H1 (cell line): ENCODE measurements around the gene CD248. TPM values are rescaled to one million over a fixed set of nuclear protein-coding genes. Genes with fewer than 3 reads are reported as not detected.

ENCODE experiments used
- CTCF ChIA-PET: fragments of 300-600 bp; sonication (Branson Sonifier 250); formaldehyde crosslinking; loops from one replicate; lab custom pipeline; 2021; ENCODE audit not compliant: partially characterized antibody; lab: Charles Lee
- POLR2A ChIA-PET: fragments of 300-600 bp; sonication (Branson Sonifier 250); formaldehyde crosslinking; loops from one replicate; lab custom pipeline; 2021; ENCODE audit warnings: inconsistent platforms; ENCODE audit not compliant: partially characterized antibody; lab: Charles Lee
- DNase-seq, 2 experiments: peaks; one replicate each; pipeline versions ENCODE4 v3.0.0 to v3.0.0-alpha.2; 2010 to 2022; ENCODE audit warnings: low spot score in 2 of 2, low read depth in 1 of 2, mixed read lengths in 1 of 2
- FAIRE-seq: peaks from 2 replicates; lab custom pipeline; 2011; peaks lifted over from hg19 to GRCh38; lab: Jason Lieb, UNC
- H2AFZ ChIP-seq: 2 replicates; pipeline ENCODE4 v1.8.1; 2012; ENCODE audit warnings: low read length, inconsistent platforms
- H2AK5ac ChIP-seq: 2 replicates; pipeline ENCODE4 v1.6.1; 2013; ENCODE audit warnings: low read depth, low read length
- H2BK120ac ChIP-seq: replicated peaks from 2 replicates; pipeline ENCODE3; 2013; ENCODE audit warnings: low read depth, low read length, inconsistent platforms
- H2BK12ac ChIP-seq: 2 replicates; pipeline ENCODE4 v1.6.1; 2013; ENCODE audit warnings: low read depth, low read length
- H2BK15ac ChIP-seq: 2 replicates; pipeline ENCODE4 v1.6.1; 2013; ENCODE audit warnings: low read length
- H2BK20ac ChIP-seq: 2 replicates; pipeline ENCODE4 v1.6.1; 2013; ENCODE audit warnings: low read length
- H2BK5ac ChIP-seq: 2 replicates; pipeline ENCODE4 v1.6.1; 2013; ENCODE audit warnings: low read depth, low read length
- H3K14ac ChIP-seq: 2 replicates; pipeline ENCODE4 v1.6.1; 2013; ENCODE audit warnings: inconsistent platforms; ENCODE audit not compliant: insufficient read length
- H3K18ac ChIP-seq: 2 replicates; pipeline ENCODE4 v1.6.1; 2013; ENCODE audit warnings: low read length; ENCODE audit errors: extremely low read depth
- H3K23ac ChIP-seq: 2 replicates; pipeline ENCODE4 v1.6.1; 2013; ENCODE audit warnings: inconsistent platforms; ENCODE audit not compliant: insufficient read length
- H3K23me2 ChIP-seq: 2 replicates; pipeline ENCODE4 v1.6.1; 2013; ENCODE audit warnings: low read depth, low read length
- H3K27ac ChIP-seq: 2 replicates; pipeline ENCODE4 v1.6.1; 2011; ENCODE audit warnings: low read depth, low read length, inconsistent platforms
- H3K27me3 ChIP-seq, 4 experiments: replicated peaks in 1 of 4; 1 replicate in 1 of 4; 2 replicates in 3 of 4; pipeline versions ENCODE4 v1.6.1 to v1.8.1; 2011 to 2013; ENCODE audit warnings: low read length in 3 of 4, mild to moderate bottlenecking in 3 of 4, inconsistent platforms in 2 of 4, mixed read lengths in 2 of 4, moderate library complexity in 1 of 4; ENCODE audit not compliant: control insufficient read depth in 3 of 4, insufficient read depth in 3 of 4; ENCODE audit errors: extremely low read depth in 1 of 4
- H3K36me3 ChIP-seq, 4 experiments: 2 replicates each; pipeline versions ENCODE4 v1.6.1 to v1.8.1; 2011 to 2013; ENCODE audit warnings: mild to moderate bottlenecking in 4 of 4, low read length in 3 of 4, moderate library complexity in 2 of 4, control low read depth in 1 of 4, inconsistent platforms in 1 of 4; ENCODE audit not compliant: insufficient read depth in 4 of 4, control insufficient read depth in 2 of 4
- H3K4ac ChIP-seq: replicated peaks from 2 replicates; pipeline ENCODE3; 2013; ENCODE audit warnings: low read length, low read depth, mixed read lengths, inconsistent platforms; ENCODE audit not compliant: insufficient read length
- H3K4me1 ChIP-seq, 4 experiments: replicated peaks in 1 of 4; 1 replicate in 1 of 4; 2 replicates in 3 of 4; pipeline versions ENCODE4 v1.6.1 to v1.8.1; 2011 to 2013; ENCODE audit warnings: low read length in 3 of 4, inconsistent platforms in 2 of 4, mixed read lengths in 1 of 4; ENCODE audit not compliant: insufficient read depth in 4 of 4, control insufficient read depth in 3 of 4
- H3K4me2 ChIP-seq, 2 experiments: 2 replicates each; pipeline versions ENCODE4 v1.6.1 to v1.8.1; 2011 to 2013; ENCODE audit warnings: low read depth in 2 of 2, low read length in 2 of 2, control low read depth in 1 of 2, inconsistent platforms in 1 of 2, mild to moderate bottlenecking in 1 of 2; ENCODE audit not compliant: insufficient read depth in 1 of 2
- H3K4me3 ChIP-seq, 4 experiments: fragments of 200-600, 300-600 bp in 1 of 4; sonication (generic), shearing (Covaris generic), sonication (Bioruptor Twin) in 1 of 4; 2 replicates each; pipeline versions ENCODE4 v1.5.1 to v1.8.1; 2011 to 2016; ENCODE audit warnings: low read length in 4 of 4, low read depth in 3 of 4, control low read depth in 2 of 4, inconsistent platforms in 2 of 4, mild to moderate bottlenecking in 2 of 4, mixed read lengths in 1 of 4, moderate library complexity in 1 of 4; ENCODE audit not compliant: insufficient read depth in 2 of 4; ENCODE audit errors: extremely low read depth in 1 of 4
- H3K56ac ChIP-seq: replicated peaks from 2 replicates; pipeline ENCODE3; 2013; ENCODE audit warnings: low read depth, mild to moderate bottlenecking, mixed read lengths, low read length, inconsistent platforms; ENCODE audit not compliant: insufficient read length
- H3K79me1 ChIP-seq: 2 replicates; pipeline ENCODE4 v1.6.1; 2013; ENCODE audit warnings: low read depth, low read length, control low read depth
- H3K79me2 ChIP-seq, 2 experiments: 2 replicates each; pipeline versions ENCODE4 v1.6.1 to v1.8.1; 2012 to 2013; ENCODE audit warnings: low read length in 2 of 2, mild to moderate bottlenecking in 2 of 2, inconsistent platforms in 1 of 2; ENCODE audit not compliant: insufficient read depth in 2 of 2, control insufficient read depth in 1 of 2
- H3K9ac ChIP-seq, 4 experiments: replicated peaks in 1 of 4; 1 replicate in 1 of 4; 2 replicates in 3 of 4; pipeline versions ENCODE4 v1.6.1 to v1.8.1; 2011 to 2013; ENCODE audit warnings: low read depth in 3 of 4, low read length in 3 of 4, control low read depth in 2 of 4, mild to moderate bottlenecking in 2 of 4, moderate library complexity in 2 of 4, inconsistent platforms in 1 of 4; ENCODE audit errors: extremely low read depth in 1 of 4
- H3K9me3 ChIP-seq, 2 experiments: 2 replicates each; pipeline versions ENCODE4 v1.6.1 to v1.8.1; 2012 to 2013; ENCODE audit warnings: mild to moderate bottlenecking in 2 of 2, moderate library complexity in 2 of 2, control low read depth in 1 of 2, inconsistent platforms in 1 of 2, low read depth in 1 of 2, low read length in 1 of 2, mixed read lengths in 1 of 2; ENCODE audit not compliant: insufficient read depth in 2 of 2
- H4K20me1 ChIP-seq, 2 experiments: replicated peaks in 1 of 2; 2 replicates each; pipeline versions ENCODE3 to v1.8.1; 2011 to 2013; ENCODE audit warnings: inconsistent platforms in 2 of 2, low read length in 2 of 2, mild to moderate bottlenecking in 1 of 2; ENCODE audit not compliant: insufficient read depth in 2 of 2, control insufficient read depth in 1 of 2
- H4K5ac ChIP-seq: 2 replicates; pipeline ENCODE4 v1.6.1; 2013; ENCODE audit warnings: low read length, low read depth, mixed read lengths, inconsistent platforms; ENCODE audit not compliant: insufficient read length
- H4K8ac ChIP-seq: 2 replicates; pipeline ENCODE4 v1.8.0; 2013; ENCODE audit warnings: mild to moderate bottlenecking, moderate library complexity, low read length, inconsistent platforms; ENCODE audit not compliant: insufficient read depth; ENCODE audit errors: extremely low read depth
- H4K91ac ChIP-seq: replicated peaks from 2 replicates; pipeline ENCODE3; 2013; ENCODE audit warnings: low read length, mixed read lengths, inconsistent platforms; ENCODE audit not compliant: insufficient read length
- ASH2L ChIP-seq: fragments of 200-600, 300-600 bp; sonication (generic); IDR thresholded peaks from one replicate; pipeline ENCODE4 v1.7.1; 2017; ENCODE audit warnings: low read length
- CBX5 ChIP-seq: fragments of 300-800, 300-1000 bp; sonication (generic); IDR thresholded peaks from 2 replicates; pipeline ENCODE4 v1.7.1; 2016; ENCODE audit warnings: antibody characterized with exemption, low read length, low read depth
- HDAC6 ChIP-seq: IDR thresholded peaks from one replicate; pipeline ENCODE4 v1.7.1; 2012; ENCODE audit warnings: low read depth, mild to moderate bottlenecking, inconsistent platforms, low read length, moderate library complexity
- JUN ChIP-seq: IDR thresholded peaks from 2 replicates; pipeline ENCODE4 v1.6.1; 2011; ENCODE audit warnings: low read depth, mild to moderate bottlenecking, improper control_type of control experiment, low read length
- KDM5A ChIP-seq: fragments of 200-600 bp; IDR thresholded peaks from 2 replicates; pipeline ENCODE4 v1.7.1; 2012; ENCODE audit warnings: mild to moderate bottlenecking, low read length, inconsistent platforms, mixed read lengths
- NRF1 ChIP-seq: IDR thresholded peaks from 2 replicates; pipeline ENCODE4 v1.6.1; 2011; ENCODE audit warnings: mild to moderate bottlenecking, low read depth, low read length, improper control_type of control experiment
- POU5F1 ChIP-seq: IDR thresholded peaks from 2 replicates; pipeline ENCODE4 v1.6.1; 2011; ENCODE audit warnings: low read depth, mild to moderate bottlenecking, low read length, moderate library complexity
- RFX5 ChIP-seq: IDR thresholded peaks from 2 replicates; pipeline ENCODE4 v1.6.1; 2011; ENCODE audit warnings: low read depth, low read length, improper control_type of control experiment, borderline replicate concordance
- RXRA ChIP-seq: IDR thresholded peaks from 2 replicates; pipeline ENCODE4 v1.6.1; 2011; ENCODE audit warnings: low read depth, mild to moderate bottlenecking, low read length, moderate library complexity; ENCODE audit not compliant: insufficient read depth
- SAP30 ChIP-seq: fragments of 300-600 bp; sonication (generic); IDR thresholded peaks from 2 replicates; pipeline ENCODE4 v1.7.1; 2012; ENCODE audit warnings: low read length, moderate library complexity, mild to moderate bottlenecking, inconsistent platforms; ENCODE audit not compliant: insufficient read depth, insufficient replicate concordance
- SP1 ChIP-seq: IDR thresholded peaks from 2 replicates; pipeline ENCODE4 v1.6.1; 2011; ENCODE audit warnings: low read depth, low read length
- TEAD4 ChIP-seq: IDR thresholded peaks from 2 replicates; pipeline ENCODE4 v1.6.1; 2012; ENCODE audit warnings: low read depth, low read length, inconsistent platforms, mixed read lengths
- USF2 ChIP-seq: IDR thresholded peaks from 2 replicates; pipeline ENCODE4 v1.6.1; 2011; ENCODE audit warnings: low read length, improper control_type of control experiment
- ZNF274 ChIP-seq: IDR thresholded peaks from 2 replicates; pipeline ENCODE4 v1.7.0; 2012; ENCODE audit warnings: low read length, borderline replicate concordance; ENCODE audit errors: extremely low read depth
- WGBS, 2 experiments: shearing (Covaris generic) in 1 of 2; methylation state at CpG; one replicate each; pipeline versions ENCODE4 v1.1.6 to v1.1.7; 2013 to 2015; ENCODE audit warnings: low lambda C conversion rate in 2 of 2, mixed read lengths in 2 of 2, inconsistent platforms in 1 of 2, low coverage in 1 of 2, missing lambda C conversion rate in 1 of 2; ENCODE audit not compliant: insufficient replicate concordance in 2 of 2, insufficient coverage in 1 of 2, insufficient read length in 1 of 2; ENCODE audit errors: extremely low coverage in 1 of 2, missing lambda C conversion rate in 1 of 2; 5-methylcytosine and 5-hydroxymethylcytosine counted together
- polyA plus RNA-seq, 7 experiments: library from polyadenylated mRNA; depleted of rRNA in 3 of 7; stranded (reverse) in 5 of 7; unstranded in 2 of 7; fragments of >200 nt in 5 of 7; fragments of 200-250 nt in 2 of 7; gene quantifications; 1 replicate in 5 of 7; 2 replicates in 1 of 7; 4 replicates in 1 of 7; pipeline versions ENCODE4 v1.2.1 to v1.2.3, GENCODE V29; 2011 to 2013; ENCODE audit warnings: missing spikeins in 2 of 7, mixed read lengths in 2 of 7
- total RNA-seq: library from RNA; stranded (reverse); fragmentation: NEBNext Ultra II Directional; extraction: Animal tissue kit (Norgen Biotek cat#: 25700); gene quantifications from 2 replicates; pipeline ENCODE4 v1.2.1, GENCODE V29; 2021

CD248 gene
- total and polyA plus RNA-seq, 2 of the 8 experiments (the other 6 are each of a cell fraction or from before 2014, with no cell fraction given): 2.7 to 3.9 TPM

DNA sequence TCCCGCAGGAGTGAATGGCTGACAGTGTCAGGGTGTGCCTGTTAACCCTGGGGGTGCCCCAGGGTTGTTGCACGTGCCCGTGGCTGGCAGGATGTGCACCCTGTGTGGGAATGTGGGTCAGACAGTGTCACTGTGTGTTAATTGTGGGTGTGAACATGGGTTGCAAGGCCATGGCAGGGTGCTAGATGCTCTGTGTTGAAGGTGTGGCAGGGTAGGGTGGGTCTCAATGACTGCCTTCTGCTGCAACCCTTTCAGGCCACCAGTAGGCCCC is 11.1 kb upstream of the CD248 start:
- peaks cover 2% of the 10 kb centered on the region; the same call in 1 of the 2 replicates for H3K23me2 ChIP-seq
- POLR2A ChIA-PET: no interaction called here
- peak overlapping the region; percentile 94 for H4K91ac ChIP-seq
- peaks cover 5 to 13% (median 8%) of the 10 kb centered on the region in 4 experiments; a peak in 6 of 7 replicates for H3K4me1 ChIP-seq
- no peaks in the 10 kb centered on the region for H3K9me3 ChIP-seq
- H3K27me3 ChIP-seq: peaks cover 0 to 7% (median 5%) of the 10 kb centered on the region in 4 experiments; a peak in 2 of 7 replicates
- H2BK20ac ChIP-seq: peak overlapping the region; percentile 74; the same call in 1 of the 2 replicates
- no peaks in the 10 kb centered on the region for H3K79me1 ChIP-seq
- H3K4ac ChIP-seq: peak overlapping the region; percentile 69
- no peak overlapping the region for H4K5ac ChIP-seq
- CTCF ChIA-PET: no interaction called here
- peak overlapping the region; percentile 99 for H2BK12ac ChIP-seq
- no peak overlapping the region for H3K4me2 ChIP-seq
- no peak overlapping the region; the same call in none of the 2 replicates for H3K18ac ChIP-seq
- H3K14ac ChIP-seq: no peak overlapping the region
- H2BK15ac ChIP-seq: peak overlapping the region; percentile 100
- peak overlapping the region; percentile 54 for H2AFZ ChIP-seq
- H2BK5ac ChIP-seq: peak overlapping the region; percentile 75; the same call in 1 of the 2 replicates
- FAIRE-seq: no peak
- no peaks in the 10 kb centered on the region for H3K36me3 ChIP-seq
- whole genome bisulfite sequencing, 2 experiments: 95% methylated on average over 3 of the region's 3 CpGs; no CpG with 5 or more reads in 1 of the 2 experiments
- peak overlapping the region; percentile 80 for H2BK120ac ChIP-seq
- no peak overlapping the region for H3K9ac ChIP-seq
- no peaks in the 10 kb centered on the region for H4K20me1 ChIP-seq
- no peaks in the 10 kb centered on the region for H3K79me2 ChIP-seq
- H4K8ac ChIP-seq: 0 out of 2 replicates have a peak overlapping the region, but pooled peaks have one; percentile 63
- peak overlapping the region; percentile 69 for H2AK5ac ChIP-seq
- H3K23ac ChIP-seq: no peak overlapping the region
- no peak overlapping the region for H3K56ac ChIP-seq
- no peak for DNase-seq
- H3K27ac ChIP-seq: no peak overlapping the region
- H3K4me3 ChIP-seq: no peak overlapping the region
- no peak for TF ChIP-seq ZNF274
- TF ChIP-seq SP1: no peak
- TF ChIP-seq NRF1: no peak
- no peak for TF ChIP-seq JUN
- no peak for TF ChIP-seq ASH2L
- no peak for TF ChIP-seq USF2
- no peak for TF ChIP-seq RXRA
- no peak for TF ChIP-seq CBX5
- no peak for TF ChIP-seq SAP30
- TF ChIP-seq TEAD4: no peak
- TF ChIP-seq POU5F1: no peak
- TF ChIP-seq KDM5A: no peak
- no peak for TF ChIP-seq RFX5
- TF ChIP-seq HDAC6: no peak
